HFFc6 (cell line): ENCODE results near the gene MMGT1. TPM values are rescaled to one million over a fixed set of nuclear protein-coding genes. Genes with fewer than 3 reads are reported as not detected.

Source experiments
- DNase-seq: peaks from one replicate; pipeline ENCODE4 v3.0.0-alpha.2; 2018
- H3K27ac Mint-ChIP-seq: 2 replicates; pipeline ENCODE4 v1.8.0; 2020; ENCODE audit warnings: mild to moderate bottlenecking, mixed read lengths
- H3K27me3 Mint-ChIP-seq: 2 replicates; pipeline ENCODE4 v1.8.0; 2021; ENCODE audit warnings: mild to moderate bottlenecking, moderate library complexity, mixed read lengths; ENCODE audit not compliant: insufficient read depth
- H3K36me3 Mint-ChIP-seq: 2 replicates; pipeline ENCODE4 v1.8.0; 2021; ENCODE audit warnings: low read depth, mixed read lengths
- H3K4me1 Mint-ChIP-seq: 2 replicates; pipeline ENCODE4 v1.8.0; 2020; ENCODE audit warnings: low read depth, mixed read lengths
- H3K4me3 Mint-ChIP-seq: 2 replicates; pipeline ENCODE4 v1.8.0; 2020; ENCODE audit warnings: mild to moderate bottlenecking, moderate library complexity, mixed read lengths
- H3K9me3 Mint-ChIP-seq: 2 replicates; pipeline ENCODE4 v1.8.0; 2020; ENCODE audit warnings: mild to moderate bottlenecking, mixed read lengths
- CTCF ChIP-seq: fragments of 200-600 bp; sonication (generic); IDR thresholded peaks from 2 replicates; pipeline ENCODE4 v1.5.0; 2021; ENCODE audit warnings: antibody characterized with exemption, mild to moderate bottlenecking
- total RNA-seq, 6 experiments: library from RNA; stranded (reverse); fragmentation: NEBNext Ultra II Directional; extraction: Animal tissue kit (Norgen Biotek cat#: 25700); gene quantifications; 2 replicates in 1 of 6; 3 replicates in 5 of 6; pipeline ENCODE4 v1.2.3, GENCODE V29; 2021

Gene MMGT1
- total RNA-seq, 6 experiments from 2014 or later = 28.5 to 34.4 (median 31.5) TPM

- H3K27me3 Mint-ChIP-seq = no peaks in the 10 kb centered on the region; the same call in 1 of the 2 replicates
- H3K9me3 Mint-ChIP-seq = no peaks in the 10 kb centered on the region
- DNase-seq = no peak
- H3K27ac Mint-ChIP-seq = peak overlapping the region; percentile 82
- H3K36me3 Mint-ChIP-seq = no peaks in the 10 kb centered on the region
- H3K4me1 Mint-ChIP-seq = peaks cover 44% of the 10 kb centered on the region
- no peak for TF ChIP-seq CTCF
- peak overlapping the region; percentile 83 for H3K4me3 Mint-ChIP-seq
These were observed 10.5 kb upstream of the MMGT1 start for GRCh38 chrX:135984256-135984655.

- no peaks in the 10 kb centered on the region; the same call in 1 of the 2 replicates for H3K27me3 Mint-ChIP-seq
- no peak overlapping the region for H3K4me3 Mint-ChIP-seq
- no peaks in the 10 kb centered on the region for H3K9me3 Mint-ChIP-seq
- no peak for DNase-seq
- H3K27ac Mint-ChIP-seq = no peak overlapping the region
- H3K36me3 Mint-ChIP-seq = no peaks in the 10 kb centered on the region
- TF ChIP-seq CTCF = no peak
- H3K4me1 Mint-ChIP-seq = peaks cover 55% of the 10 kb centered on the region
These were observed 9.1 kb upstream of the MMGT1 start for GRCh38 chrX:135982860-135983259.

- no peak for TF ChIP-seq CTCF
- H3K27ac Mint-ChIP-seq = no peak overlapping the region
- no peaks in the 10 kb centered on the region; the same call in 1 of the 2 replicates for H3K27me3 Mint-ChIP-seq
- DNase-seq = no peak
- no peaks in the 10 kb centered on the region for H3K36me3 Mint-ChIP-seq
- H3K4me3 Mint-ChIP-seq = no peak overlapping the region
- H3K9me3 Mint-ChIP-seq = no peaks in the 10 kb centered on the region
- H3K4me1 Mint-ChIP-seq = peaks cover 54% of the 10 kb centered on the region
These were observed 7.9 kb upstream of the MMGT1 start for GRCh38 chrX:135981668-135982067.

GRCh38 chrX:135981010-135981409 is 7.2 kb upstream of the MMGT1 start:
- no peaks in the 10 kb centered on the region; the same call in 1 of the 2 replicates for H3K27me3 Mint-ChIP-seq
- peaks cover 52% of the 10 kb centered on the region for H3K4me1 Mint-ChIP-seq
- H3K27ac Mint-ChIP-seq = no peak overlapping the region; the same call in 1 of the 2 replicates
- DNase-seq = no peak
- no peak overlapping the region for H3K4me3 Mint-ChIP-seq
- no peaks in the 10 kb centered on the region for H3K9me3 Mint-ChIP-seq
- no peak for TF ChIP-seq CTCF
- H3K36me3 Mint-ChIP-seq = no peaks in the 10 kb centered on the region

- Mint-ChIP-seq H3K4me3 (peak overlapping the region; percentile 77), H3K27me3 (peaks cover 2% of the 10 kb centered on the region), H3K4me1 (peaks cover 44% of the 10 kb centered on the region), H3K27ac (peak overlapping the region; percentile 34), H3K9me3 (no peaks in the 10 kb centered on the region), H3K36me3 (no peaks in the 10 kb centered on the region)
- no peak for TF ChIP-seq CTCF
- DNase-seq = peak; percentile 65
These were observed 3.8 kb upstream of the MMGT1 start for GRCh38 chrX:135977611-135978010.

- Mint-ChIP-seq H3K4me3 (no peak overlapping the region), H3K27me3 (peaks cover 2% of the 10 kb centered on the region; the same call in 1 of the 2 replicates), H3K36me3 (no peaks in the 10 kb centered on the region), H3K27ac (no peak overlapping the region), H3K9me3 (no peaks in the 10 kb centered on the region), H3K4me1 (peaks cover 47% of the 10 kb centered on the region)
- DNase-seq = no peak
- no peak for TF ChIP-seq CTCF
These were observed 1.6 kb upstream of the MMGT1 start for GRCh38 chrX:135975421-135975820.
